Neural progenitor cell (in vitro differentiated cells): ENCODE data around the gene GPR31. TPM values are rescaled to one million over a fixed set of nuclear protein-coding genes. Genes with fewer than 3 reads are reported as not detected.

ENCODE experiments used
- DNase-seq: peaks from one replicate; pipeline ENCODE4 v3.0.0-alpha.2; 2016; ENCODE audit warnings: low spot score
- H2AFZ ChIP-seq: fragments of 200-600 bp; sonication (generic); replicated peaks from 2 replicates; pipeline ENCODE4 v1.6.1; 2016; ENCODE audit warnings: antibody characterized with exemption
- H3F3A ChIP-seq: fragments of 200-600 bp; sonication (generic); 2 replicates; pipeline ENCODE4 v1.6.1; 2016; ENCODE audit warnings: antibody characterized with exemption, low read depth
- H3K27ac ChIP-seq: fragments of 200-600 bp; sonication (generic); 2 replicates; pipeline ENCODE4 v1.5.1; 2016; ENCODE audit warnings: mild to moderate bottlenecking
- H3K27me3 ChIP-seq: fragments of 200-600 bp; sonication (generic); 2 replicates; pipeline ENCODE4 v1.6.1; 2016; ENCODE audit warnings: mild to moderate bottlenecking, moderate library complexity
- H3K36me3 ChIP-seq: fragments of 200-600 bp; sonication (generic); 2 replicates; pipeline ENCODE4 v1.5.1; 2016
- H3K4me1 ChIP-seq: fragments of 200-600 bp; sonication (generic); 2 replicates; pipeline ENCODE4 v1.6.1; 2016; ENCODE audit warnings: mixed run types
- H3K4me2 ChIP-seq: fragments of 200-600 bp; sonication (generic); 2 replicates; pipeline ENCODE4 v1.6.1; 2016
- H3K4me3 ChIP-seq: fragments of 200-600 bp; sonication (generic); 2 replicates; pipeline ENCODE4 v1.5.1; 2016
- H3K79me2 ChIP-seq: fragments of 200-600 bp; sonication (generic); 2 replicates; pipeline ENCODE4 v1.6.1; 2016; ENCODE audit warnings: low read depth
- H3K9ac ChIP-seq: fragments of 200-600 bp; sonication (generic); 2 replicates; pipeline ENCODE4 v1.6.1; 2016
- H3K9me3 ChIP-seq: fragments of 200-600 bp; sonication (generic); 2 replicates; pipeline ENCODE4 v1.5.1; 2016; ENCODE audit warnings: low read depth
- H4K20me1 ChIP-seq: fragments of 200-600 bp; sonication (generic); 2 replicates; pipeline ENCODE4 v1.6.1; 2016; ENCODE audit warnings: low read depth
- H3K27ac Mint-ChIP-seq: 3 replicates; pipeline ENCODE4 v1.8.0; 2021; ENCODE audit warnings: mixed read lengths
- H3K27me3 Mint-ChIP-seq: 2 replicates; pipeline ENCODE4 v1.8.0; 2022; ENCODE audit warnings: low read depth, mild to moderate bottlenecking, inconsistent platforms, moderate library complexity, mixed read lengths; ENCODE audit not compliant: insufficient read depth
- H3K36me3 Mint-ChIP-seq: 3 replicates; pipeline ENCODE4 v1.8.0; 2021; ENCODE audit warnings: mixed read lengths
- H3K4me1 Mint-ChIP-seq: 3 replicates; pipeline ENCODE4 v1.8.0; 2021; ENCODE audit warnings: mixed read lengths
- H3K4me3 Mint-ChIP-seq: 3 replicates; pipeline ENCODE4 v1.8.0; 2021; ENCODE audit warnings: mild to moderate bottlenecking, moderate library complexity, mixed read lengths
- H3K9me3 Mint-ChIP-seq: 3 replicates; pipeline ENCODE4 v1.8.0; 2020; ENCODE audit warnings: mixed read lengths
- CTCF ChIP-seq: fragments of 200-600 bp; sonication (generic); IDR thresholded peaks from 2 replicates; pipeline ENCODE4 v1.5.1; 2017; ENCODE audit warnings: antibody characterized with exemption, mild to moderate bottlenecking
- EZH2 ChIP-seq: fragments of 200-600 bp; sonication (generic); IDR thresholded peaks from 2 replicates; pipeline ENCODE4 v1.6.1; 2017; ENCODE audit warnings: antibody characterized with exemption, mild to moderate bottlenecking, moderate library complexity
- EZH2phosphoT487 ChIP-seq: fragments of 200-600 bp; sonication (generic); IDR thresholded peaks from 2 replicates; pipeline ENCODE4 v1.6.1; 2017; ENCODE audit warnings: antibody characterized with exemption
- total RNA-seq: library from RNA; depleted of rRNA; stranded (reverse); fragments of >200 nt; gene quantifications from 2 replicates; pipeline ENCODE4 v1.2.3, GENCODE V29; 2015; ENCODE audit warnings: low replicate concordance

The GPR31 gene
- total RNA-seq, 1 donor from 2014 or later, result not detected

GRCh38 chr6:167140589-167141474 is 16.9 kb downstream of the GPR31 start:
- H3K79me2 ChIP-seq, result no peaks in the 10 kb centered on the region
- Mint-ChIP-seq H3K27me3 (peaks cover 10% of the 10 kb centered on the region), H3K9me3 (peaks cover 2% of the 10 kb centered on the region), H3K27ac (no peak overlapping the region), H3K4me1 (peaks cover 25% of the 10 kb centered on the region), H3K4me3 (no peak overlapping the region), H3K36me3 (no peaks in the 10 kb centered on the region)
- H3K9ac ChIP-seq, result no peak overlapping the region
- H3F3A ChIP-seq, result peaks cover 10% of the 10 kb centered on the region
- TF ChIP-seq CTCF (no peak), EZH2 (no peak), EZH2phosphoT487 (no peak)
- peak overlapping the region; percentile 32 for H2AFZ ChIP-seq
- no peak overlapping the region for H3K4me3 ChIP-seq
- no peaks in the 10 kb centered on the region for H3K36me3 ChIP-seq
- H3K27me3 ChIP-seq, result no peaks in the 10 kb centered on the region
- peaks cover 14% of the 10 kb centered on the region for H3K4me1 ChIP-seq
- H3K4me2 ChIP-seq, result no peak overlapping the region
- H4K20me1 ChIP-seq, result no peaks in the 10 kb centered on the region
- H3K27ac ChIP-seq, result no peak overlapping the region
- peak; percentile 36 for DNase-seq
- H3K9me3 ChIP-seq, result no peaks in the 10 kb centered on the region

GRCh38 chr6:167139761-167140160 is 18.0 kb downstream of the GPR31 start:
- TF ChIP-seq CTCF, result peak; percentile 5
- no peak for TF ChIP-seq EZH2phosphoT487
- no peak for TF ChIP-seq EZH2
- no peak overlapping the region for H3K27ac ChIP-seq

GRCh38 chr6:167137881-167138280 is 19.9 kb downstream of the GPR31 start:
- Histone ChIP-seq H3K4me3 (no peak overlapping the region), H3K27ac (no peak overlapping the region)
- no peak overlapping the region for H3K4me3 Mint-ChIP-seq

More at GRCh38 chr6:167139761-167140160, 18.0 kb downstream of the GPR31 start:
- H3F3A ChIP-seq, result peaks cover 10% of the 10 kb centered on the region
- no peaks in the 10 kb centered on the region for H3K36me3 ChIP-seq
- no peak overlapping the region for H3K4me3 Mint-ChIP-seq
- no peaks in the 10 kb centered on the region for H3K9me3 Mint-ChIP-seq
- H3K9me3 ChIP-seq, result no peaks in the 10 kb centered on the region
- H3K27me3 Mint-ChIP-seq, result peaks cover 10% of the 10 kb centered on the region
- no peaks in the 10 kb centered on the region for H3K36me3 Mint-ChIP-seq
- H3K4me1 Mint-ChIP-seq, result peaks cover 22% of the 10 kb centered on the region
- H3K4me2 ChIP-seq, result no peak overlapping the region
- no peaks in the 10 kb centered on the region for H3K27me3 ChIP-seq
- no peak overlapping the region for H3K4me3 ChIP-seq
- H3K4me1 ChIP-seq, result peaks cover 14% of the 10 kb centered on the region
- no peak overlapping the region for H3K9ac ChIP-seq
- no peak overlapping the region for H2AFZ ChIP-seq
- no peak for DNase-seq
- no peak overlapping the region for H3K27ac Mint-ChIP-seq
- H3K79me2 ChIP-seq, result no peaks in the 10 kb centered on the region
- no peaks in the 10 kb centered on the region for H4K20me1 ChIP-seq

More at GRCh38 chr6:167137881-167138280, 19.9 kb downstream of the GPR31 start:
- no peaks in the 10 kb centered on the region for H3K9me3 ChIP-seq
- H3K79me2 ChIP-seq, result no peaks in the 10 kb centered on the region
- Mint-ChIP-seq H3K27me3 (peaks cover 6% of the 10 kb centered on the region), H3K4me1 (peaks cover 24% of the 10 kb centered on the region), H3K27ac (no peak overlapping the region), H3K36me3 (no peaks in the 10 kb centered on the region), H3K9me3 (no peaks in the 10 kb centered on the region)
- H3K36me3 ChIP-seq, result no peaks in the 10 kb centered on the region
- DNase-seq, result no peak
- H3F3A ChIP-seq, result peaks cover 10% of the 10 kb centered on the region
- H3K27me3 ChIP-seq, result no peaks in the 10 kb centered on the region
- H2AFZ ChIP-seq, result no peak overlapping the region
- H3K4me1 ChIP-seq, result peaks cover 14% of the 10 kb centered on the region
- H4K20me1 ChIP-seq, result no peaks in the 10 kb centered on the region
- H3K9ac ChIP-seq, result no peak overlapping the region
- TF ChIP-seq CTCF (no peak), EZH2 (no peak), EZH2phosphoT487 (no peak)
- no peak overlapping the region for H3K4me2 ChIP-seq
